DMS114 treated with DMSO at 0.1 percent for 48 hours (cell line): ENCODE data around the gene PAX3.

Experiments
- DNase-seq: peaks from one replicate; lab custom pipeline; 2025; ENCODE audit not compliant: unreplicated experiment; lab: John Stamatoyannopoulos, UW

The PAX3 gene

GRCh38 chr2:222310747-222311318 lies 12.0 kb upstream of the PAX3 start:
- no peak for DNase-seq

GRCh38 chr2:222309766-222310165 lies 11.0 kb upstream of the PAX3 start:
- DNase-seq: no peak

GRCh38 chr2:222309361-222309760 lies 10.6 kb upstream of the PAX3 start:
- DNase-seq: no peak

- no peak for DNase-seq
These were observed 9.4 kb upstream of the PAX3 start for GRCh38 chr2:222307978-222308730.

- DNase-seq: no peak
These were observed 8.5 kb upstream of the PAX3 start for GRCh38 chr2:222307143-222307756.

- DNase-seq: no peak
These were observed 7.8 kb upstream of the PAX3 start for GRCh38 chr2:222306393-222307142.

GRCh38 chr2:222305516-222306392 lies 7.0 kb upstream of the PAX3 start:
- no peak for DNase-seq

GRCh38 chr2:222304737-222305515 lies 6.1 kb upstream of the PAX3 start:
- DNase-seq: no peak

GRCh38 chr2:222303828-222304736 lies 5.3 kb upstream of the PAX3 start:
- DNase-seq: no peak

GRCh38 chr2:222303045-222303827 lies 4.4 kb upstream of the PAX3 start:
- DNase-seq: no peak

- no peak for DNase-seq
These were observed 3.6 kb upstream of the PAX3 start for GRCh38 chr2:222302178-222303018.

GRCh38 chr2:222301796-222302118 lies 3.0 kb upstream of the PAX3 start:
- DNase-seq: no peak

- no peak for DNase-seq
These were observed 2.4 kb upstream of the PAX3 start for GRCh38 chr2:222301053-222301795.

- DNase-seq: no peak
These were observed 1.9 kb upstream of the PAX3 start for GRCh38 chr2:222300726-222301052.

GRCh38 chr2:222299906-222300725 lies 1.3 kb upstream of the PAX3 start:
- no peak for DNase-seq

- DNase-seq: no peak
These were observed 842 bp downstream of the PAX3 start for GRCh38 chr2:222298001-222298310.
